ENCODE data around the gene C1QL4.

- TF ChIP-seq, protein P1, sequence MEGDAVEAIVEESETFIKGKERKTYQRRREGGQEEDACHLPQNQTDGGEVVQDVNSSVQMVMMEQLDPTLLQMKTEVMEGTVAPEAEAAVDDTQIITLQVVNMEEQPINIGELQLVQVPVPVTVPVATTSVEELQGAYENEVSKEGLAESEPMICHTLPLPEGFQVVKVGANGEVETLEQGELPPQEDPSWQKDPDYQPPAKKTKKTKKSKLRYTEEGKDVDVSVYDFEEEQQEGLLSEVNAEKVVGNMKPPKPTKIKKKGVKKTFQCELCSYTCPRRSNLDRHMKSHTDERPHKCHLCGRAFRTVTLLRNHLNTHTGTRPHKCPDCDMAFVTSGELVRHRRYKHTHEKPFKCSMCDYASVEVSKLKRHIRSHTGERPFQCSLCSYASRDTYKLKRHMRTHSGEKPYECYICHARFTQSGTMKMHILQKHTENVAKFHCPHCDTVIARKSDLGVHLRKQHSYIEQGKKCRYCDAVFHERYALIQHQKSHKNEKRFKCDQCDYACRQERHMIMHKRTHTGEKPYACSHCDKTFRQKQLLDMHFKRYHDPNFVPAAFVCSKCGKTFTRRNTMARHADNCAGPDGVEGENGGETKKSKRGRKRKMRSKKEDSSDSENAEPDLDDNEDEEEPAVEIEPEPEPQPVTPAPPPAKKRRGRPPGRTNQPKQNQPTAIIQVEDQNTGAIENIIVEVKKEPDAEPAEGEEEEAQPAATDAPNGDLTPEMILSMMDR (IDR thresholded peaks at IDR 0.05), result no peak
- no peak for TF ChIP-seq POLR2A (IDR thresholded peaks at IDR 0.05)
Observed at GRCh38 chr12:49368240-49368600, 31.2 kb upstream of the C1QL4 start.

Measured in vagina (tissue), 2 donors.